K562 (cell line): ENCODE measurements around the gene CTSW. TPM values are rescaled to one million over a fixed set of nuclear protein-coding genes. Genes with fewer than 3 reads are reported as not detected.

Source experiments
- CCNT2 ChIP-seq: IDR thresholded peaks from 2 replicates; pipeline ENCODE4 v1.6.1; 2011; ENCODE audit warnings: borderline replicate concordance, low read depth, mild to moderate bottlenecking, moderate library complexity, mixed read lengths, low read length; ENCODE audit not compliant: insufficient read length; ENCODE audit errors: extremely low read depth
- DNMT1 ChIP-seq: fragments of 450-650 bp; IDR thresholded peaks from 2 replicates; pipeline ENCODE4 v1.6.1; 2016; ENCODE audit warnings: antibody characterized with exemption, mild to moderate bottlenecking
- ELF1 ChIP-seq: fragments of 200-800 bp; sonication (Bioruptor generic); IDR thresholded peaks from 2 replicates; pipeline ENCODE4 v1.6.1; 2016; ENCODE audit warnings: missing genetic modification characterization, missing compliant biosample characterization
- FOXK1 ChIP-seq: sonication (generic); formaldehyde crosslinking; IDR thresholded peaks from 2 replicates; pipeline ENCODE4 v1.8.0; 2022; ENCODE audit warnings: missing genetic modification reagents, mild to moderate bottlenecking, borderline replicate concordance
- GABPA ChIP-seq: fragments of 200-800 bp; sonication (Bioruptor generic); conservative IDR thresholded peaks from 2 replicates; pipeline ENCODE4 v1.6.1; 2016; ENCODE audit warnings: low read depth, missing genetic modification characterization, missing compliant biosample characterization
- GABPB1 ChIP-seq: sonication (generic); formaldehyde crosslinking; IDR thresholded peaks from 2 replicates; pipeline ENCODE4 v1.8.0; 2022; ENCODE audit warnings: mild to moderate bottlenecking, missing genetic modification reagents
- GTF2B ChIP-seq: IDR thresholded peaks from 2 replicates; pipeline ENCODE4 v1.6.1; 2011; ENCODE audit not compliant: insufficient read length; ENCODE audit errors: extremely low read depth
- GTF2F1 ChIP-seq: IDR thresholded peaks from 2 replicates; pipeline ENCODE4 v1.6.1; 2011; ENCODE audit warnings: low read depth, low read length, improper control_type of control experiment
- MEIS2 ChIP-seq: fragments of 450-650 bp; IDR thresholded peaks from 2 replicates; pipeline ENCODE4 v1.6.1; 2014; ENCODE audit warnings: mild to moderate bottlenecking; ENCODE audit not compliant: partially characterized antibody
- MYNN ChIP-seq, 2 experiments: sonication (generic); formaldehyde crosslinking in 1 of 2; IDR thresholded peaks; 2 replicates each; pipeline versions ENCODE4 v1.5.0 to v1.6.1; 2016 to 2020; ENCODE audit warnings: antibody characterized with exemption in 1 of 2, missing genetic modification reagents in 1 of 2
- NUFIP1 ChIP-seq: fragments of 450-650 bp; IDR thresholded peaks from 2 replicates; pipeline ENCODE4 v1.6.1; 2018; ENCODE audit not compliant: partially characterized antibody
- PTTG1 ChIP-seq: fragments of 450-650 bp; IDR thresholded peaks from 2 replicates; pipeline ENCODE4 v1.6.1; 2016; ENCODE audit warnings: low read depth, mild to moderate bottlenecking, missing genetic modification characterization, missing compliant biosample characterization
- RREB1 ChIP-seq: fragments of 250-450 bp; sonication (Bioruptor Pico); IDR thresholded peaks from 2 replicates; pipeline ENCODE4 v1.4.0; 2020
- SETDB1 ChIP-seq: IDR thresholded peaks from one replicate; pipeline ENCODE4 v1.6.1; 2012; ENCODE audit warnings: low read length, control low read depth, inconsistent platforms
- ZNF695 ChIP-seq: fragments of 450-650 bp; formaldehyde crosslinking; IDR thresholded peaks from 2 replicates; pipeline ENCODE4 v1.4.0; 2020; ENCODE audit warnings: mild to moderate bottlenecking, moderate library complexity
- polyA plus RNA-seq, 8 experiments: library from polyadenylated mRNA; depleted of rRNA in 4 of 8; stranded (reverse) in 5 of 8; unstranded in 3 of 8; fragments of >200 nt; fragmentation: Nextera tagmentation in 2 of 8; fragmentation: Illumina TruSeq in 1 of 8; extraction: Ambion mirVana in 2 of 8; extraction: Trizol in 1 of 8; gene quantifications; 2 replicates each; pipeline versions ENCODE4 v1.2.1 to v1.2.3, GENCODE V29; 2011 to 2014; ENCODE audit warnings: inconsistent platforms in 1 of 8, missing spikeins in 1 of 8
- total RNA-seq, 7 experiments: library from RNA; depleted of rRNA in 6 of 7; stranded (reverse); fragments of >200 nt in 6 of 7; fragmentation: Illumina TruSeq in 2 of 7; extraction: Trizol in 2 of 7; gene quantifications; 2 replicates each; pipeline versions ENCODE4 v1.2.1 to v1.2.3, GENCODE V29; 2011 to 2021; ENCODE audit warnings: low replicate concordance in 1 of 7
- TF ChIP-seq, protein P1 (sequence below): sonication (generic); formaldehyde crosslinking; IDR thresholded peaks from 2 replicates; pipeline ENCODE4 v1.4.0; 2020; ENCODE audit warnings: mild to moderate bottlenecking, missing genetic modification reagents
- TF ChIP-seq, protein P2 (sequence below): sonication (generic); formaldehyde crosslinking; IDR thresholded peaks from 2 replicates; pipeline ENCODE4 v1.8.1; 2023; ENCODE audit warnings: mild to moderate bottlenecking, missing genetic modification reagents

CTSW gene
- total and polyA plus RNA-seq, 9 of the 15 experiments (the other 6 are each of a cell fraction or from before 2014, with no cell fraction given): 0.04 TPM; not detected in 8

DNA sequence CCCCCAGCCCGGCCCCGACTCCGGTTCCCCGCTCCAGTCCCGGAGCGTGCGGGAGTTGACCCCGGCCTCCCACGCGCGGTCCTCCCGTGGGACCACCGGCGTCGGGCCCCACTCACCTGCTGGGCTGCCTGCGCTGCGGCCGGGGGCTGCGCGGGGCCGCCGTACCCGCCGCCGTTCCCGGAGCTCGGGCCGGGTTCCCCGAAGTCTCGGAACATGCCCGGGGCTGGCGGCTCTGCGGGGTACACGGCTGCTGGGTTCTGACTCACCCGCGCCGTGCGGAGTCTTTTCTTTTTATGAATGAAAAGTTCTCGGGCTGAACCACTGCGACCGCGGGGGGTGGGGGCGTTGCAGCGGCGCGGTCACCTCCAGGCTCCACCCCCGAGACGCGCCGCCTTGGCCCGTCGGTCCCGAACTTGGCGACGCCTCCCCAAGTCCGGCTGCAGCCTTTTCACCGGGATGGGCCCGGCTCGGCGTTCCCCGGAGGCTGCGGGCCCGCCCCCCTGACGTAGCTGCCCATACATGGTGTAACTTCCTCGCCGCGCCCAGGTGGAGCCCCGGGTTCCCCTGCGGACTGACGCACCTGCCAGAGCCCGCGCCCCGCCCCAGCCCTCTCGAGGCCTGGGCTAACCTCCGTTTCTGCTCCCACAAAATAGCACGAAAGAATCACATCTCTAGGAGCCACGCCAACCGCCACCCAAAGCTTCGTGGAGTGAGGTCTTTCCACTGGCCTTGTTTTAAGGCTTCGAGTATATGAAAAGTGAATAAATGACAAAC, 20.7 kb downstream of the CTSW start, which contains the start of gene FOSL1 (continued):
- TF ChIP-seq RREB1 (CRISPR knock-in tag) (no peak), GTF2F1 (peak; percentile 89), GABPA (tag) (0 out of 2 replicates have a peak, but pooled peaks have one; percentile 26), ZNF695 (CRISPR knock-in tag) (no peak), MYNN (IDR thresholded peaks at IDR 0.05) (0 out of 2 replicates have a peak, but pooled peaks have one; percentile 23), MYNN (CRISPR knock-in tag; IDR thresholded peaks at IDR 0.05) (no peak), PTTG1 (tag) (no peak), FOXK1 (CRISPR knock-in tag) (no peak), ELF1 (tag) (no peak), SETDB1 (no peak), GTF2B (peak; percentile 15), GABPB1 (CRISPR knock-in tag) (no peak), MEIS2 (no peak), CCNT2 (peak; percentile 97), NUFIP1 (no peak), DNMT1 (no peak)
- TF ChIP-seq, protein P1, sequence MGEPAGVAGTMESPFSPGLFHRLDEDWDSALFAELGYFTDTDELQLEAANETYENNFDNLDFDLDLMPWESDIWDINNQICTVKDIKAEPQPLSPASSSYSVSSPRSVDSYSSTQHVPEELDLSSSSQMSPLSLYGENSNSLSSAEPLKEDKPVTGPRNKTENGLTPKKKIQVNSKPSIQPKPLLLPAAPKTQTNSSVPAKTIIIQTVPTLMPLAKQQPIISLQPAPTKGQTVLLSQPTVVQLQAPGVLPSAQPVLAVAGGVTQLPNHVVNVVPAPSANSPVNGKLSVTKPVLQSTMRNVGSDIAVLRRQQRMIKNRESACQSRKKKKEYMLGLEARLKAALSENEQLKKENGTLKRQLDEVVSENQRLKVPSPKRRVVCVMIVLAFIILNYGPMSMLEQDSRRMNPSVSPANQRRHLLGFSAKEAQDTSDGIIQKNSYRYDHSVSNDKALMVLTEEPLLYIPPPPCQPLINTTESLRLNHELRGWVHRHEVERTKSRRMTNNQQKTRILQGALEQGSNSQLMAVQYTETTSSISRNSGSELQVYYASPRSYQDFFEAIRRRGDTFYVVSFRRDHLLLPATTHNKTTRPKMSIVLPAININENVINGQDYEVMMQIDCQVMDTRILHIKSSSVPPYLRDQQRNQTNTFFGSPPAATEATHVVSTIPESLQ (CRISPR knock-in tag): peak; percentile 73; the same call in 1 of the 2 replicates
- TF ChIP-seq, protein P2, sequence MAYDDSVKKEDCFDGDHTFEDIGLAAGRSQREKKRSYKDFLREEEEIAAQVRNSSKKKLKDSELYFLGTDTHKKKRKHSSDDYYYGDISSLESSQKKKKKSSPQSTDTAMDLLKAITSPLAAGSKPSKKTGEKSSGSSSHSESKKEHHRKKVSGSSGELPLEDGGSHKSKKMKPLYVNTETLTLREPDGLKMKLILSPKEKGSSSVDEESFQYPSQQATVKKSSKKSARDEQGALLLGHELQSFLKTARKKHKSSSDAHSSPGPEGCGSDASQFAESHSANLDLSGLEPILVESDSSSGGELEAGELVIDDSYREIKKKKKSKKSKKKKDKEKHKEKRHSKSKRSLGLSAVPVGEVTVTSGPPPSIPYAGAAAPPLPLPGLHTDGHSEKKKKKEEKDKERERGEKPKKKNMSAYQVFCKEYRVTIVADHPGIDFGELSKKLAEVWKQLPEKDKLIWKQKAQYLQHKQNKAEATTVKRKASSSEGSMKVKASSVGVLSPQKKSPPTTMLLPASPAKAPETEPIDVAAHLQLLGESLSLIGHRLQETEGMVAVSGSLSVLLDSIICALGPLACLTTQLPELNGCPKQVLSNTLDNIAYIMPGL (CRISPR knock-in tag): no peak
